HG03196 (cell line): Measurements from ENCODE around the gene KRT79.
"Not testable (repeated sequence)": the region's sequence is repeated elsewhere in the genome, so short reads cannot be mapped to it uniquely, and the experiment has no call there.

Experiments used
- ATAC-seq: cut with Tn5 transposase; IDR thresholded peaks from one replicate; pipeline ENCODE4 v1.9.1; 2021; ENCODE audit not compliant: unreplicated experiment

The KRT79 gene

DNA sequence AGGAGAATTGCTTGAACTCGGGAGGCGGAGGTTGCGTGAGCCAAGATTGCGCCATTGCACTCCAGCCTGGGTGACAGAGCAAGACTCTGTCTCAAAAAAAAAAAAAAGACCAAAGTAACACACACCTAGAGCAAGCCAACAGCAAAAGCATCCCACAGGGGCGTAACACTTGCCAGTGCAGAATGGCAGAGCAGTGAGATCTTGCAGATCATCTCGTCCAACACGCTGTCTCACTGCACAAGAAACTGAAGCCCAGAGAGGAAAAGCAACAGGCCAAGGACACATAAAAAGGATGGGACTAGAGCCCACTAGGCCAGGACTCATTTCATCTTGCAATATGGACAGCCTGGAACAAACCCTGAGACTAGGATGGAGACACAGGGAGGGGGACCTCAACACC lies 27.4 kb upstream of the KRT79 start:
- ATAC-seq = no peak

DNA sequence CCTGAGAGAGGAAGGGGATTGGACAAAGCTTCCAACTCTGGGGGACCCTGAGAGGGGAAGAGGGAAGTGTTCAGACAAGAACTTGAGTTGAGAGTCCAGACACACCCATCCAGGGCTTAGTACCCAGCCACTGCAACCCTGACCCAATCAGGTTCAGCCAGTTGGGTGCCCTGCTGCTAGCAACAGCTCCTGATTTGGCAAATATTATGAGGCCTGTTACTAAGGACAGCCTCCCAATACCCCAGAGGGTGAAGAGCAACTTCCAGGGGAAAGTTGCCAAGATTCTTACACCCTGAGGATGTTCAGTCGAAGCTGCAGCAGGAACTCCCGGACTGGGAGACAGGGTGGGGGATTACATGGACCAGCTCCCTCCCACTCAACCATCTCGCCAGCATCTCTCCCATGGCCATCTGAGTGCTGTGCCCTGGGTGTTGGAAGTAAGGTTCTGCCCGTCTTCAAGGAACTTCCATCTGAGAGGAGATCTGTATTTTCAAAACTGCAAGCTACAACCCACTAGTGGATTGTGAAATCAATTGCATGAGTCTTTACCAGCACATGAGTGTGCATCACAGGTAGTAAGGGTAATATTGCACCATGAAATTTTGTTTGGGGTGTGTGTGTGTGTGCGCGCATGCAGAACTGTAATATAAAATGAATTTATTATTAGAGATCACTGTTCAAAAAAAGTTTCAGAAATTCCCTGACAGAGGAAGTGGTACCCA lies 26.2 kb upstream of the KRT79 start:
- ATAC-seq = no peak

DNA sequence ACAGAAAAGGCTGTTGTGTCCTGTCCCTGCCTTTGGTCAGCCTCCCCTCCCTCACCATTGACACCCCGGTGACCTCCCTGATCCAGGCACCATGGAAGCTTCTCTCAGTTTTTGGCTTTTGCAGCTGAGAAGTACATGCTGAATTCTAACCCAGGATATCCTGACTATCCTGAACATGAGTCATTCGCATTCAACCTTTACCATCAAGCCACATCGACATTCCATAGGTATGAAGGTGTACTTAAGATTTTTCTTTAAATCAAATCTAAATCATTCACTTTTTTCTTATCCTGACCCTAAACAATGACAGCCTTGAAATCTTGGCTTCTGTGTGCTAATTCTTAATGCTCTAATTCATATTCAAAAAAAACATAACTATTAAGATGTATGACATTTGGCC lies 23.4 kb upstream of the KRT79 start:
- ATAC-seq = no peak

DNA sequence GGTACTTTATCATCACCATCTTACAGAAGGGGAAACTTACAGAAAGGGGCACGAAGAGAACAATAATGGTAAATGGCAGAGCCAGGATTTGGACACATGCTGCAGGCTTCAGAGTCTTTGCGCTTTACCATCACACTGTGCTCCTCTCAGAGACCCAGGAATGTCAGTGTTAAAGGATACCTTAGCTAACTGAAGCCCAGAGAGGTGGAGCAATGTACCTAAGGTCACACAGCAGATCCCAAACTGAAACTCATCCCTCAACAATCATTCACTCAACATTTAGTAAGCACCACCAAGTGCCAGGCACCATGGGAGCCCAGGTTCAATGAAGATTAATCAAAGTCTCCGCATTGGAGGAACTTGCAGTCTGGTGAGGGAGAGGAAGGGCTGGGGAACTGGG lies 22.7 kb upstream of the KRT79 start:
- ATAC-seq = no peak

DNA sequence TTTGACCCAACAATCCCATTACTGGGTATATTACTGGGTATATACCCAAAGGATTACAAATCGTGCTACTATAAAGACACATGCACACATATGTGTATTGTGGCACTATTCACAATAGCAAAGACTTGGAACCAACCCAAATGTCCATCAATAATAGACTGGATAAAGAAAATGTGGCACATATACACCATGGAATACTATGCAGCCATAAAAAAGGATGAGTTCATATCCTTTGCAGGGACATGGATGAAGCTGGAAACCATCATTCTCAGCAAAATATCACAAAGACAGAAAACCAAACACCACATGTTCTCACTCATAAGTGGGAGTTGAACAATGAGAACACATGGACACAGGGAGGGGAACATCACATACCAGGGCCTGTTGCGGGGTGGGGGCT lies 22.0 kb upstream of the KRT79 start:
- not testable (repeated sequence) for ATAC-seq

DNA sequence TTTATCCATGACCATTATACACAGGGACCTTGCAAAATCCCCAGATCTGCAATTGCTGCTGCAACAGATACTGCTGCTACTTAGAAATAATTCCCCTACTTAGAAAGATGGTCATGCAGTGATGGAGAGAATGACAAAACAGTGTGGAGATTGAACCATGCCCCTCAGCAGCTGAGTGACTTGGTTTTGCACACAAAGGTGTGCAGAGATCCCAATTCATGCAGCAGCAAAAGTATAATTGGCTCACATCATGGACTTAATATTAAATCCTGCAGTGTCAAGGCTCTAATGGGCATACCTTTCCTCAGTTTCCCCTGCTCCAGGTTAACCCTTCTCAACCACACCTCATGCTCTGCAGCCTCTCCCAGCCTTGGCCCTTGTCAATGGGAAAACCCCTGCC lies 17.7 kb upstream of the KRT79 start:
- ATAC-seq = no peak

DNA sequence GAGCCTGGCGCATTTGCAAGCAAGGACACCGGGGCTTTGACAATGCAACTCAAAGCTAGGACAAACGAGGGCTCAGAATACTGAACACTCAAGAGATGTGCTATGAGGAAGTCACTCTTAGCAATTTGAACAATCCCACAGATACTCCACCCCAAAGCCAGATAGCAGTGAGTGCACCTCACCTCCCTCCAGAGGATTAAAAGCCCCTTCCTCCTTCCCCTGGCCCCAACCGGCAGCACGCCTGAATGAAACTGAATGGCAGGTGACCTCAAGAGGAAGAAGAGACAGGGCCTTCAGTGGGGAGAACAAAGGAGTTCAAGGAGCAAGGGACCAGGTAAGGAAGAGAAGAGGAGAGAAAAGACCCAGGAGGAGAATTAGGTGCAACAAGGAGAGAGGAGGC lies 16.6 kb upstream of the KRT79 start:
- ATAC-seq = no peak

DNA sequence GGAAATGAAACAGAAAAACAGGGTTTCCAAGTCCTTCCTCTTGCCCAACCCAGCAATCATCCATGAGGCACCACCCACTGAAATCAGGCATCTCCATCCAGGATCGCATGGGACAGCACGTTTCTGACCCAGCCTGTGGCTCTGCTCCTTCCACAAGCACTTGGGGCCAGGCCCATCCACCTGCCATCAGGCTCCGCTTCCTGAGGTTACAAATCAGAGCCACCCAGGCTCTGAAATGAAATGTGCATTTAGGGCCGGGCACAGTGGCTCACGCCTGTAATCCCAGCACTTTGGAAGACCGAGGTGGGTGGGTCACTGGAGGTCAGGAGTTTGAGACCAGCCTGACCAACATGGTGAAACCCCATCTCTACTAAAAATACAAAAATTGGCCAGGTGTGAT lies 15.4 kb upstream of the KRT79 start:
- no peak for ATAC-seq

DNA sequence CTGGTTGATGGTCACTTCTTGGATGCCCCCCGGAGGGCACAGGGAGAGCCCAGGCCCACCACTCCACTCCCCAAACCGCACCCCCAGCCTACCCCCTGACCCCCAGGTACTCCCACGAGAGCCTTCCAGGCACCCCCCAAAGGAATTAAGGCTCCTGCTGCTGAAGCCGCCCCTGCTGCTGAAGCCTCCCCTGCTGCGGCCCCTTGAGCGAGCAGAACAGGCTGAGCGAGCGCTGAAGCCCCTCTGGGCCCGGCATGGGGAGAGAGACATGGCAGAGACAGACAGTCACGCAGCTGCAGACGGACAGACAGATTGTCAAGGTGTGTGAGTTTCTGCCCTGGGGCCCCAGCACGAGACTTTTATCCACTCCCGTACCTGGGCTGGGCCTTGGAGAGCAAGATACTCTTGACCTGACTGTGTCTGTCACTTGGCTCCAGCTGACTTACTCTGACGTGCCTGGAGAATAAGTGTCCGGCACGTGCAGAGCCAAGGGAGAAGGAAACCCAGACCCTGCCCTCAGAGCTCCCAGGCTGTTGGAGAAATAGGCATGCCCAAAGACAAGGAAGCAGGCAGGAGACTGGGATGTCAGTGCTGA lies 14.6 kb upstream of the KRT79 start, which contains the start of gene KRT78:
TSS of gene KRT78 (minus strand) at position 334 of the 595 bp plus-strand sequence. CDS start at position 270, 64 bp downstream.
- ATAC-seq = no peak

DNA sequence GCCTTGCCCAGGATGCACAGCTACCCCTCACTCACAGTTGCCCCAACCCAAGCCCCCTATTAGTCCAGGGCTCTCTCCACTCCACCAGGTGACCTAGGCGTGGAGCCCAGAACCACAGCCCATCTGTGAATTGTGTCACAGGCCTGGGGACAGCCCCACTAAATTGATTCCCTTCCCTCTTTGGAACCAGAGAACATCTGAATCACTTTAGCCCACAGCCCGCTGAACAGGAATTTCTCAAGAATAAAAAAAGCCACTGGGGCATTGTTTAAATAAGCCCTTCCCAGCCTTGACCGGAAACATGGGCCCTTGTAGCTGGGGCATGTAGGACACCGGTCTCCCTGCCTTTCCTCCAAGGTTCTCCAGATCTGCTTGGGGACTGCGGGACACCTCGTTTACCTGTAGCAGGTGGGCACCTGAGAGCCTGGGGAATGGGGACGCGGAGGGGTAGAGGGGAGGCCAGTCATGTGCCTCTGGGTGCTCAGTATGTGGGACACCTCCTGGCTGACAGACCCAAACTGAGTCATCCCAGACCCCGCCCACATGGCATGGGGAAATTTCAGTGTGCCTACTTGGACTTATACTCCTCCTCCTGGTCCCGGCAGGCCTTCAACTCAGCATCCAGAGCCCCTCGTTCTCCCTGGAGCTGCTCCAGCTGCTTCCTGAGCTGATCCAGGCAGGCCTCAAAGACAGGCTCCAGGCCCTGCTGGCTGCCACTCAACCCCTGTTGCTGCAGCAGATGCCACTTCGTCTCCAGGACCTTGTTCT lies 13.4 kb upstream of the KRT79 start:
- no peak for ATAC-seq

DNA sequence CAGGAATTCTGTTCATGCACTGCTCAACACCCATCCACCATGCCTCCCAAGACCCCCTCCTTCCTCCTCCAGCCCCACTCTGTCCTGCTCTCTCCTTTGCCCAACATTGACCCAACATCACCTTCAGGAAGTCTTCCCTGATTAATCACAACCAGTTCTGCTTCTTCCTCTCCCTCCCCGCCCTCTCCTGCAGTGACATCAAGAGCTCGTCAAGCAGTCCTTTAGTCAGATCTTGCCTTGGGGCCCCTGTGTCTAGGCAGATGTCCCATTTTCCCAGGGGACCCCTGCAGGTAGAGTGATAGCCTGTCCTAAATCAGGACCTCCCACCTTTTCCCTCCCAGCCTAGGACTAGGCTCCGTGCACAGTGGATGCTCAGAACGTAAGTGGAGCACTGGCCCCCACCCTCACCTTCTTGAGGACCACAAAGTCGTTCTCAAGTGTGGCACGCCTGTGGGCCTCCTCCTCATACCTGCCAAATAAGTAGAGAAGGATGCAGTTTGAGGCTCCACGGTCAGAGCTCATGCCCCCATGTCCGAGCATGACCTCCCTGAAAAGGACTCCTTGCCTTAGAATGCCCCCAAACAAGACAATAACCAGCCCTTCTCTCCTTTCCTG lies 12.4 kb upstream of the KRT79 start:
- no peak for ATAC-seq

DNA sequence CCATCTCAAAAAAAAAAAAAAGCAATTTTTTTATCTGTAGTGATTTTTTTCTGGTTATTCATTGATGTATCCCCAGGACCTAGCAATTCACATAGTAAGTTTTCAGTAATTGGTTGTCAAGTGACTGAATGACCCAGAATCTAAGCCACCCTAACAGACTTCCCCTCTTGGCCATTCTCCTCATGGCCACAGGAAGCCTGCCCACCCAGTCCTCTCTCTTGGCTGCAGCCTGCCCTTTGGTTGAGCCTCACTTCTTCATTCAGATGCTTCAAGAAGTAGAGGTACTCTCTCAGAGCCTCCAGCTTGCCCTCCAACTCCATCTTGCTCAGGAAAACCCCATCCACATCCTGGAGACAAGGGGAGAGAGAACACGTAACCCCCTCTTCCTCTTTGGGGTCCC lies 11.8 kb upstream of the KRT79 start:
- no peak for ATAC-seq

DNA sequence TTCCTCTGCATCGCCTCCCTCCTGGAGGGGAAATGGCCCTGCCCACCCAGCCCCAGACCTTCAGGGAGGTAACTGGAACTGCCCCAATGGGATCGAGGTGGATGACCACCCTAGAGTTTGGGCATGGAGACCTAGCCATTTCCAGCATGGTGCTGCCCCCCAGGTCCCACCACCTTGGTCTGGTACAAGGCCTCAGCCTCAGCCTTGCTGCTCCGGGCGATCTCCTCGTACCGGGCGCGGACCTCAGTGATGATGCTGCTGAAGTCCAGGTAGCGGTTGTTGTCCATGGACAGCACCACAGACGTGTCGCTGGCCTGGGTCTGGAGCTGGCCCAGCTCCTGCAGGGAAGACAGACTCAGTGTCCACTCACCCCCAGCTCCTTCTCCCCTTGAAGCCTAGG lies 10.3 kb upstream of the KRT79 start:
- no peak for ATAC-seq

DNA sequence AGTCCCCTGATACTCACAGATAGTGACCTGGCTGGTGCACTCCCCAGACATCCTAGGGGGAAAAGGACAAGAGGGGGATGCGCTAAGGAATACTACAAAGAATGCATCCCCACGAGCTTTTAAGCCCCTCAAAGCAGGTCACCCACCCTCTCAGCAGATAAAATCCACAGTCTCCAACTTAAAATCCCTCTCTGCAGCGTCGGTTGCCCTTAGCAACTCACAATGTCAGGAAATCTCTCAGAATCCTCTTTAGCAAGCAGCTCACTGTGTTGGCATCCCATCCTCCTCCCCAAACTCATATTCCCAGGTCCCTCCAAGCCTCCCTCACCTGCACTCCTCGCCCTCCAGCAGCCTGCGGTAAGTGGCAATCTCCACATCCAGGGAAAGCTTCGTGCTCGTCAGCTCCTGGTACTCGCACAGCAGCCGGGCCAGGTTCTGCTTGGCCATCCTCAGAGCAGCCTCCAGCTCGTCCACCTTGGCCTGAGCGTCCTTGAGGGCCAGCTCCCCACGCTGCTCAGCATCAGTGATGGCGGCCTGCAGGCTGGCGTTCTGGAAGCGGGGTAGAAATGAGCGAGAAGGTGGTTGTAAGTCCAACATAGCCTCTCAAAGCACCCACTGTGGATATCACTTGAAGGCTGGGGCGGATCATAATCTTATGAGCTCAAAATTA lies 5.5 kb upstream of the KRT79 start:
- ATAC-seq = no peak

DNA sequence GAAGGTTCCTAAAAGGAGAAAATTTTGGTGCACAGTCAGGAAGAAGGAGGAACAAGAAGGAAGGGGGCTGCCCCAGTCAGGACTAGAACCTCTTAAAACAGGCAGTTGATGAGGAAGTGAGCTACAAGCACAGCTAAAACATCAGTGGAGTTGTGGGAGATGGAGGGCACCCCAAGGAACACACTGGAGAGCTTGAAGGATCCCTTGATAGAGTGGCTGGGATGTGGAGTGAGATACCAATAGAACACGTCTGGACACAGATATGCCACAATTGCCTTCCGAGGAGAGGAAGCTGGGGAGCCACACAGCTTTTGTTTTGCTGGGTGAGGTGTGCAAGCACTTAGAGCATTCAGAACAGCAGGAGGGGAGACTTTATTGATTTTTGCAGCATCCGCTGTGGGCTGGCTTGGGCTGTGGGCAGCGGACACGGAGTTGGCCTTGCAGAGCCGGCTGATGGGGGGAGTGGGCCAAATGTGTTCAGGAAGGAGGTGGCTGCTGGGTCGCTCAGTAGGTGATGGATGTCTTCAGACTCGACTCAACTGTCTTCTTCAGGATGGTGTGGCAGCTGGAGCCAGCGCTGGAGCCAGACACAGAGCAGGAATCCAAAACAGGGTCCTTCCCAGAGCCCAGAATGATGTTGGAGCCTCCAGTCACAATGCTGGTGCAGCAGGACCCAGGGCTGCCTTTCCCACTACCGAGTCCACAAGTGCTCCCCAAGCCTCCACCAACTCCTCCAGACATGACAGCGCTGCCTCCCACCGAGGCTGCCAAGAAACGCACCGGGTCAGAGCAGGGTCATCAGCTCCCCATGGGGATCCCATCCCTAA lies 4.7 kb upstream of the KRT79 start:
- no peak for ATAC-seq

DNA sequence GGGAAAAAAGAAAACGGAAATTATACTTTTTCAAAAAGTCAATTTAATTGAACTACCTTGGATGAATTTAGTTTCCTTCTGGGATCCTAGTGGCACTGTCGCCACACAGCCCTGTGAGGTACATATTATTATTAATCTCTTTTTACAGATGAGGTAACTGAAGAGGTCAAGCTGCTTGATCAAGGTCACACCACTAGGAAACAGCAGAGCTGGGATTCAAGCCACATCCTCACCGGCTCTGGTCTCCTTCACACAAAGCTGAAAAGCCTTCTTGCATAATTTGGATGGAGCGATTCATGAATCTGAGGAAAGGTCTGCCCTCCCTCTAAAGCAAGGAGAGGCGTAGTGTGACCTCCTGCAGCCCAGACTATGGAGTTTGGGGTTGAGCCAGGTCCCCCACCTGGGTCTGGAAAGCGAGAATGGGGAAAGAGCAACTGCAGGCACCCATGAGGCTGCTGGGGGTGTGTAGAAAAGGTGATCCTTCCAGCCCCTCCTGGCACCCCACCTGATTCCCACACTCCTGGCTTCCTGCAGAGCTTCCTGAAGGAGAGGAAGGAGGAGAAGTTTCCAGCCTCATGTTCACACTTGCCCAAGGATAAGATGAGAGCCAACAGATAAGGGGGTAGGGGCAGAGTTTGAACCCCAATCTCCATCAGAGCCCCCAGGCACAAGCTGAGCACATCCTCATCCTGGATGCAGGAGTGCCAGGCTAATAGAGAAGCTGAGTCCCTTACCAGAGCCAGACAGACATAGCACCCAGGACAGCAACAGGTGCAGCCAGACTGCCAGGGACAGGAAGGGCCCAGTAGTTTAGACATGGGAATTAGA lies 3.9 kb upstream of the KRT79 start:
- no peak for ATAC-seq

DNA sequence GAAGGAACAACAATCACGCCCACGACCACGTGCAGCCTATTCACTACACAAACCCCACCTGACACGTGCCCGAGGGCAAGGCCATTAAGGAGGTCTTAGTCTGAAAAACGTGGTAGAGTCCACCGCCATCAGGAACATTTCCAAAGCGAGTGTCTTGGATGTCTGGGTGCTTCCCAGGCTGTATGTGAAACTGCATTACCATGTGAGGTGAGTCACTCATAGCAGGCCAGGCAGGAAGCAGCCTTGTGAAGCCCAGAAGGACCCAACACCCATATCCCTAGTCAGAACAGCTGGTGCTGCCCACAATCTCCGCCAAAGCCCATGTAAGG lies 3.3 kb upstream of the KRT79 start:
- ATAC-seq = no peak

DNA sequence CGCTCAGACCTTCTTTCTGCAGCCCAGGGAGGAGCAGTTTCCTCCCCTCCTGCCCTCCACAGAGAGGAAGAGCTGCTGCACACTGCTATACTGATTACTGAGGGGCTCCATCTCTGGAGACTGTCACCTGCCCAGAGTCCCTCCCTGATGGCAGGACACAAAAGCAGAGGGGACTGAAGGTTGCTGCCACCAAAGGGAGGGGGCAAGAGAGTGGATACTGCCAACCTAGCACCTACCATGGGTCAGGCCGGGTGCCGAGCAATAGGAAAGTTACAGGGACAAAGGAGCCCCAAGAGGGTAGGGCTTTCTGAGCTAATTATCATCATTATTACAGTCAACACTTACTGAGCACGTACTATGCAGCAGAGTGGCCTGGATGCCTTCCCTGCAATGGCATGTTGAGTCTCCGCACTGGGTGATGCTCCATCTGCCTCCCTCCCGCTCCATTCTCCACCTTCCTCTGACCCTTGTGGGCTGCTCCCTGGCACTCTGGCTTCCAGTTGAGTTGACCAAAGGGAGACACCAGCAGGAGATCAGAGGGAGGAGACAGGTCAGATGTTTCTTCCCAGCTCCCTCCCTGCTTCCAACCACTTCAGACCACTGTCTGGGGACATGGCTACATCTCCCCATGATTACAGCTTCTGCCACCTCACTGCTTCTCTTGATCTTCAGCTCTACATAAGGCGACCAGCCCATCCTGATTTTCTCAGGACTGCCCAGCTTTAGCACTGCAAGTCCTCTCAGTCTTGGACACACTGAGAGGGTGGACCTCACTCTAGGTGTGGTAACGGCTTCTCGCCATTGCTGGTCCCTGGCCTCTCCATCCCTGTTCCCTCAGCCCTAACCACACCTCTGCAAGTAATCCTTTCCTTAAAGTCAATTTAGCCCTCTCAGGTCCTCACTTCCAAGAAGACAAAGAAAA lies 2.6 kb upstream of the KRT79 start:
- ATAC-seq = no peak

DNA sequence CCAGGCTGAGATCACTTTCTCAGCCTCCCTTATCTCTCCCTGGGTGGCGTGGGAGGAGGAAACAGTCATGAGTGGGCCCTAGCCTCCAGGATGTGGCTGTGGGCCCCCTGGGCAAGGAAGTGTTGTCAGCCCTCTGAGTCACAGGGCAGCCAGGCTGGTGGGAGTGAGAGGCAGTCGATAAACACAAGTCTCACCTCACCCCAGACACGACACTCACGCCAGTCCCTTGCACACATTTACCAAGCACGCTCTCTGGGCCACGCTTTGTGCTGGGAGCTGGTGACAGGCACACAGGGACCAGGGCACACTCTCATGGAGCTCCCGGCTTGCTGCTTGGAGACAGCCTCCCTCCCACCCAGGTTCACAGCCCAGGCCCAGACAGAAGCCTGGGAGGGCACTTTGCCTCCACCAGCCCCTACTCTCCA lies 1.9 kb upstream of the KRT79 start:
- ATAC-seq = no peak
